ENCODE results near the gene EVX2.

The EVX2 gene

DNA sequence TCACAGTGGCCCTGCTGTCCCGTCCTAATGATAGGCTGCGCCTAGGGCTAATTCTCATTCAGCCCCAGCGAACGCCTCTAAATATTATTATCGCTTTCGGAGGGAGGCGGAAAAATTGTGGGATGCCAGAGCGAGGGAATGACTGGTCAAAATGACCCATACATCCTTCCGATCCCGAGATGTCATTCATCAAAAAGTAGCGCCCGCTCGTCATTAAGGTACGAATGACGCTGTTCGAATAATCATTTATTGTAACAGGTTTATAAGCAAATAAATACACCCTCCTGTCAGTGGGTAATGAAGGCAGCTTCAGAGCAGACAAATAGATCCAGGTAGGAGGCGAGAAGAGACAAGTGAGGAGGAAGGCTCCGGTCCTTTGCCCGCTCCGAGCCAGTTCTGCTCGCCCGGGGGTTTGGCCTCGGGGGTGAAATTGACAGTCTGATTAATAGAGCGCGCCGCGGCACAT is at the start of gene EVX2:
EVX2 (minus strand) TSS at position 167 of the 466 bp plus-strand sequence. CDS start 186 bp downstream, outside the sequence.
- DNase-seq: no peak

DNA sequence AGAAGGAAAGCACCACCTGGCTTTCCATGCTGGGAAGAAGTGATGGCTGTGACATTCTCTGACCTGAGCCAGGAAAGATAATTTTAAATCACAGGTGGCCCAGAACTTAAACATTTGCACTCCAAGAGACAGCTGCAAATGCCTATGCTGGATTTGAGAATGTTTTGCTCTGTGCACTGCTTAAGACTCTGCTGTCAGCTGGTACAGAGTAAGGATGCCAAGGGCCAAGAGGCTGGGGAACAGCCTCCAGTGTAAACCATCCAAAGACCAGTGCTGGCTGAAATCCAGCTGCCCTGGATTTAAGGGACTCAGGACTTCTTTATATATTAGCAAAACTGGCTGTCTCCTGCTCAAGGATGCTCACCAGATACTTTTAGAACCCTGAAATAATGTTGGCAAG is 49.6 kb upstream of the EVX2 start:
- DNase-seq: no peak

DNA sequence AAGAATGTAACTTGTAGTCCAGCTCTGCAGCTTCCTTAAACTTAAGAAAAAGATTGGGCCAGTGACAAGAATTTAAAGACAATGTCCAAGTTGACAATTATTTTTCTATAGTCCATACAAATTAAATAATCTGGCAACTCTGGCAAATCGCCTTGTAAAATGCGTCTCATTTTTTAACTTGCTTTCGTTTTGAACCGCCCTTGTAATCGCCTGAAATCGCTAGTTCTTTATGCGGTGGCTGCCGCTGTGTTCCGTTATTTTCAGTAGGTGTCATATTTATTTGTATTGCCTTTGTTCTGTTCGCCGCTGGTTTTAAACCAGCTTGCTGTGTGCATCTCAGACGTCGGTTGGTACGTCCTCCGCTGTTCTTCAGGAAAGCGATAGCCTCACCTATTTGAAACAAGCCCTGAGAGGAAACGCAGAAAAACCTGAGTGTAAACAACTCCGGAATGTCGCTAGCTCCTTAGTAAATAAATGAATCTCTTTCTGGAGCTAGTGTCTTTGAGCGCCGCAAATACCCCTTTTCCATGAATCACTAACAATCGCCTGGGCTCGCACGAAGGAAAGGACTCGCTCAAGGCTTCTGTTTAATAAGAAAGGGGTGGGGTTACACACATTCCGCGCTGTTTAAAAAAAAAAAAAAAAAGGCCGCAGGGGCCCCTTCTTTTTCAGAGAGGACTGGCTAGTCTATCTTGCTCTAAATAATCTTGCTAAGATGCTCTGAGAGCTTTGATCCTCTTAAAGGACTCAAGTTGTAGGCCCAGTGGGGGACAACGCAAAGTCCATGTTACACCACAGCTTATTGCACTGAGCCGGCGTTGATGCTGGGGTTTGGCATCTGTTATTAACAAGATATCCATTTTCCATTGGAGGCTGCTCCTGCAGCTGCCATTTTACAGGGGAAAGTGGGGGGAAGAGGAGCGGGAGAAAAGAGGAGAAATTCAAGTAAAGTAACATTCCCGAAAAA is 48.7 kb upstream of the EVX2 start:
- DNase-seq: peak; percentile 68

DNA sequence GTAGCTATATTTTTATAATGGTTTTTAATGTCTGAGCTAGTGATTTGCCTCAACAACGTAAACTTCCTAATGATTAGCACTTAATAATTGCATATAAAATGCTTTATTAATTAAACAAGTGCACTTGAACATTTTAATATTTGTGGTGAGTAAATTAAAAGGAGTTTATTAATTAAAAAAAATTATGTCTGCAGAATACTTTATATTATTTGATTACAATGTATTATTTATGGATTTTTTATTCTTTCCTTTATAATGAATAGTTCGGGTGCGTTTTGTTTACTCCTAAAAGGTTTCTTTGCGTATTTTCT is 48.0 kb upstream of the EVX2 start:
- no peak for DNase-seq

DNA sequence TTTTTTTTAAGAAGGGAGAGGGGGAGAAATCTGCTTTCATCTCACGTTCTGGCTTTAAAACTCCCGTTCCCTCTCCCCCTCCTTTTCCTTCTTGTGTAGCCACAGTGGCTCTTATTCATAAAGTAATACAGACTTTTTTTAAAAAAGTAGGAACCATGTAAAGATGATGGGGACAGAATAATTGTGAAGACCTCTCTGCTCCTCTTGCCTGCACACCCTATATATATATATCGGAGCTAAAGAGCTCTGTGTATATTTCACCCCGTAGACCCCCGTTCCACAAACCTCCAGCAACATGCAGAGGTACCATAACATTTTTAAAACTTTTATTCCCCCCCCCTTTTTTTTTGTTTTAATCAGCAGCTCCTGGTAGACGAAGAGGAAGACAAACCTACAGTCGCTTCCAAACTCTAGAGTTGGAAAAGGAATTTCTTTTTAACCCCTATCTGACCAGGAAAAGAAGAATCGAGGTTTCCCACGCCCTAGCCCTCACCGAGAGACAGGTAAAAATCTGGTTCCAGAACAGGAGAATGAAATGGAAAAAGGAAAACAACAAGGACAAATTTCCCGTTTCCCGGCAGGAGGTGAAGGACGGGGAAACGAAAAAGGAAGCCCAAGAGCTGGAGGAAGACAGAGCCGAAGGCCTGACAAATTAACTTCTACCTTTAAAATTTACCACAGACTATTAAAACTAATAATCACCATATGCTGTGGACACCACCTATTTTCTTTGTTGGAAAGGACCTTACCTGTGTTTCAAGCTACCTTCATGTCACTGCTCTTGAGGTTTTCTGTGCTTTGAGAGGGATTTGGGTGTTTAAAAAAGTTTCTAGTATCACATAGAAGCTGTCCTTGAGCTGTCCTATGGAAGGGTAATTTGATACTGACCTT is 47.4 kb upstream of the EVX2 start:
- DNase-seq: no peak

DNA sequence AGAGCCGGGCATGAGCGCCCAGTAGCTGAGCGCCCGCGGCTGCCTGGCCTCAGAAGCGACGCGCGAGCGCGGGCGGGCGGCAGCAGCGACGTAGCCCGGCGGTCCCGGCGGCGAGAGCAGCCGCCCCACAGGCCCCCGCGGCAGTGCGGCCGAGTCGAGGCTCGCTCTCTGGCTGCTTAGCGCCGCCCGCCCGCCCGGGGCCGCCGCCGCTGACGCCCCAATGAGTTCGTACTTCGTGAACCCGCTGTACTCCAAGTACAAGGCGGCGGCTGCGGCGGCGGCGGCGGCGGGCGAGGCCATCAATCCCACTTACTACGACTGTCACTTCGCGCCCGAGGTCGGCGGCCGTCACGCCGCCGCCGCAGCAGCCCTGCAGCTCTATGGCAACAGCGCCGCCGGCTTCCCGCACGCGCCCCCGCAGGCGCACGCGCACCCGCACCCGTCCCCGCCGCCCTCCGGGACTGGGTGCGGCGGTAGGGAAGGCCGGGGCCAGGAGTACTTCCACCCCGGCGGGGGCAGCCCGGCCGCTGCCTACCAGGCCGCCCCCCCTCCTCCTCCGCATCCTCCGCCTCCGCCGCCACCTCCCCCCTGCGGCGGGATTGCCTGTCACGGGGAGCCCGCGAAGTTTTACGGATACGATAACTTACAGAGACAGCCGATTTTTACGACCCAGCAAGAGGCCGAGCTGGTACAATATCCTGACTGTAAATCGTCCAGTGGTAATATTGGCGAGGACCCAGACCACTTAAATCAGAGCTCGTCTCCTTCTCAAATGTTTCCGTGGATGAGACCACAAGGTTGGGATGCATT is 46.6 kb upstream of the EVX2 start:
- DNase-seq: no peak

DNA sequence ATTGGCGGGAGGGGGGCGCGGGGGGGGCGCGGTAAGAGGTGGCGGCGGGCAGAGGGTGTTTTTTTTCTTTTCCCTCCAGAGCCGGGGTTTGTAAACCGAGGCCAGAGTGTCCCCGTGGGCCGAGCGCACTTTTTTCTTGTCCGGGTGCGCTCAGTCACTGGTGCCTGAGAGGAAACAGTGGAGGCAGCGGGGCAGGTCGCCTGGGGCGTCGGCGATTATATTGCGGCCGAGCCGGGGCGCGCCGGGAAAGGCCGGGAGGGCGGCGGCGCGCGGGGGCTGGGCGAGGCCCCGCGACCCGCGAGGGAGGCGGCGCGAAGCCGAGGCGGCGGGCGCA is 46.0 kb upstream of the EVX2 start:
- no peak for DNase-seq

DNA sequence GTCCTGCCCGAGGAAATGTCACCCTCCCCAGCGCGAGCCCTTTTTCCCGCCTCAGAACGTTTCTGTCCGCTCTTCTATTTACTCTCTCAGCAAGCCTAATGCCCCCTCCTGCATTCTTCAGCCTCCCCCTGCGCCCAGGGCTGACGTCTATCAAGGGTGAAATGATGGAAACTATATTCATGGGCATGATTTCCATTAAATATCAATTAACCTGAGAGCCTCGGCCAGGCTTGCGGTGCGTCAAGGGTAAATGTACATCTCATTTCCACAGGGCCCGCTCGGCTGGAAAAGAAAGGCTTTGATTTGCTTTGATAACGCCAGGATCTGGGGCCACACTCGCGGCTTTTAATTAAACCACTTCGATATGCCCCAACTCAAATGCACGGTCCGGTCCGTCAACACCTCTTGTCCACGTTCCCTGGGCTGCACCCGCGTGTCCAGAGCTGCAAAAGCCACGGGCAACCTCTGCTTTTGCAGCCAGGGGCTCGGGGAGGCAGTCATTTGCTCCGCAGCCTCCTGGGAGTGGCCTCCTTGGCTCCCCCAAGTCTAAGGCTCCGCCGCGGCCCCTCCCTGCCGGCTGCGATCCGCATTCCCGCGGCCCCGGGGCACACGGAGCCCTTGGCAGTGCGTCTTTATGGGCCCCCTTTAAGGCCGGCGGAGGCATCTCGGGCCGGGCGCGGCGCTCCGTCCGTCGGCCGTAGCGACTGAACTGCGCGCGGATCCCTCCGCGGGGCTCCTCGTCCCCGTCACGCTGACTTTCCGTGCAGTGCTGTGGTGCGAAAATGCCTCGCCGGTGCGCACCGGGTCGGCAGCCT is 45.4 kb upstream of the EVX2 start, which contains the start of gene HOXD8:
HOXD8 (plus strand) TSS at position 724 of the 815 bp plus-strand sequence. CDS start 662 bp downstream, outside the sequence.
- DNase-seq: no peak

DNA sequence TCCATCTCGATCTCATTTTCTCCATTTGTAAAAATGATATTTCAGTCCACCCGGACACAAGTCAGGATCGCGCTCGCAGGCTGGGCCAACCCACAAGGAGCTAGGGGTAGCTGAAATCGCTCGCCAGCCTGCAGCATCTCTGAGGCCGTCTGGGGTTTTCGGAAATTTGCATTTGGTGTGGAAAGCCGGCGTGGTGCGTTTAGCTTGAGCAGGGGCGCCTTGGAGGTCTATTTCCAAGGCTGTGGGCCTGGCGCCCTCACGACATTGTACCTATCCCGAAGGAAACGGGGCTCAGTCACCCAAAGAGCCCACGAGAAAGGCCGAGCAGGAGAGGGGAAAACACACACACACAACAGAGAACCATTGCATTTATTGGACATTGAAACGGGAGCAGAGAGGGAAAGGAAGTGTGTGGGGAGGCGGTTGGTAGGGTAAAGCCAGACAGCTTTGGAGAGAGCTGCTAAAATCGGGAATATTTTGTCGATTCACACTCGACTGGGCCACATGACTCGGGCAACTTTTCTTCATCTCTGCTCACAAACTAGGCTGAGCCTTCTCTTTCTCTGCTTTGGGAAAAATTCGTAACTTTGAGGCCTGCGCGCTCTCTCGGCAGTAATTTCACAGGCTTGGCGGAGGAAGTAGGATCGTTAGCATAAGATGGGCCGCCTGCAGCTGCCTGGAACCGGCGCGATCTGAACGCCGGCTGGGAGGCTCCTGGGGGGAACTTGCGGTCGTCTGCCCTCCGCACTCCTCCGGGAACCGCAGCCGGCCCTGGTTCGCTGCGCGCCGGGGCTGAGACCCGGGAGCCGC is 44.6 kb upstream of the EVX2 start:
- no peak for DNase-seq

DNA sequence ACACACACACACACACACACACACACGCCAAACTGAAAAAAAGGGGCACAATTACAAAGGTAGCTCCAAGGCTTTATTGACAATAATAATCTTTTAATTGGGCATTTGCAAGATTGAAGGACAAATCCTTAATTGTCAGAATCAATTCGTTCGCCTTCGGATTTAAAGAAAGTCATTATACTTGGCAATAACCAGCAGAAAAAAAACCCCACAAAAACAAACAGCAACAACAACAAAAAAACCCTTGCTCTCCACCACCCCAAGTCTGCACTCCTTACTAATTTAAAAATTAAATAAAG is 44.0 kb upstream of the EVX2 start:
- no peak for DNase-seq

DNA sequence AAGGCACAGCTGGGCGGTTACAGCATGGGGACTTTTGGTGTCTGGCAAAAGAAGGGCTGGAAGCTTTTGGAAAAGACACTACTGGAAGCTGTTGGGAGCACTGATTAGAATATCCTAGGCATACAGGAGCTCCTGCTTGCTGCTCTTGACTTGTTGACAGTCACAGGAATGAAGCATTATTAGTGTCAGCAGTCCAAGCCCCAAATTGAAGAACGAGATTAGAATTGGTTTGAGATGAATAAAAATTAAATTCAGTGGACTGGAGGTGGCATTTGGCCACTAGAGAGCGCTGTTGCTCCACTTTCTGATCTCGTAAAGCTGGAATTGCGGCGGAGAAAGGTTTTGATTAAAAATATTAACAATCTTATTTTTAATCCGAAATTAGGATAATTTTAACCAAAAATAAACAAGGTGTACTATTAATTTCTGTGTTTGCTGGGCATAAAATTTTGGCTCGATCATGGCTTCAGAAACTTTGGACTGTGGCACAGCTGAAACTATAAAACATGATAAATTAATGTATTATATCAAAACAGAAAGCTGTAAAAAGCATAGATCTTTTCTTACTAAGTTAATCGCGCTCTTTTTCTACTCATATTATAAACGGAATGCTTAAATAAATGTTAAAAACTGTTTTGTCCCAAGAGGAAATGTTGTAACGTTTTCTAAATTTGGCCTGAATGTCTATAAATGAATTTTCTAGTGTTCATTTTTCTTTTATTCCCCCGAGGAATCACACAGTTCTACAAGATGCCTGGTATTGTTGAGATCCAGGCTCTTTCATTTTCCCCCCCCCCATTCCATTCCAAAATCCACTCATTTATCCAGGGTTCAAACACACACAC is 43.4 kb upstream of the EVX2 start:
- DNase-seq: peak; percentile 79

DNA sequence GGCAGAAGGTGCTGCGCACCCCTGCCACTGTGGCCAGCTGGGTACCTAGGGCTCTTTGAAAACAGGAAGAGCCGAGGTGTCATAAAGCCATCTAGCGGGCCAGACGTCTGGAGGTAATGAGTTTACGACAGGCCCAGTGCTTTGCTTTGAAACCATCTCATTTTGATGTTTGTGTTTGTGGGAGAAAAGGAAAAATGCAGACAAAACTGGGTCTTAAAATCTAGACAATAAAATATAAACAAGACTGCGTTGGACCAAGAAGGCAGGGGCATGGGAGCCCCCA is 42.0 kb upstream of the EVX2 start:
- DNase-seq: no peak

DNA sequence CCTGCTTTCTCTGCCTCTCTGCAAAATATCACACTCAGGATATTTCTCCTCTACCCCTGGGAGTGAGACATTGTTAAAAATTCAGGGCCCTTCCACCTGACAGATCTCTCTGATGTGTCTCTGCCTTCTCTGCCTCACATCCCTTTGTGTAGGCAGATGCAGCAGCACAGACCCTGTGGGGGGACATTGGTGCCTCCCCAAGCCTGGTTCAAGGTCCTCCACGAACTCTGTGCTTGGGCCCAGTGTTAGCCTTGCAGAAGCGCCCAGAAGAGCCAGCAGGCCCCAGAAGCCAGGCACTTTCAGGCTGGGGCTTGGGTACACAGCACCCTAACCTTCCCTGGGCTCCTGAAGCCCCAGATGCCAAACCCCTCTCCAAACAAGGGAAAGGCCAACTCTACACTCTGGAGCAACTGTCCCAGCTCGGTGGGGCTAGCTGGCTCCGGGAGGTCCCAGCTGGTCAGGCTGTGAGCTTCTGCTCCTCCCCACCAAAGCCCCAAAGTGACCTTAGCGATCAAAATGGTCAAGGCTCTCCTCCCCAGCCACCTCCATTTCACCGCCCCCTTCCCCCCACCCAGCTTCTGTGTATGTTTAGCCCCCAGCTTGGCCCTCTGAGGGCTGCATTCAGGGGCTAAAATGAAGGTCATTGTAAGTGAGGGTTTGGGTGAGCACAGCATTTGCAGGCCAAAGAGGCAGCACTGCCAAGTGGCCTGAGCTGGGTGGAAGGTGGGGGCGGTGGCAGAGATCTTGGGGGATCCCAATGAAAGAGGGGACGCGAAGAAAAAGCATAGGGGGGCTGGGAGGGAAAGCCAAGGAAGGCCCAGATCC is 41.4 kb upstream of the EVX2 start:
- DNase-seq: no peak

DNA sequence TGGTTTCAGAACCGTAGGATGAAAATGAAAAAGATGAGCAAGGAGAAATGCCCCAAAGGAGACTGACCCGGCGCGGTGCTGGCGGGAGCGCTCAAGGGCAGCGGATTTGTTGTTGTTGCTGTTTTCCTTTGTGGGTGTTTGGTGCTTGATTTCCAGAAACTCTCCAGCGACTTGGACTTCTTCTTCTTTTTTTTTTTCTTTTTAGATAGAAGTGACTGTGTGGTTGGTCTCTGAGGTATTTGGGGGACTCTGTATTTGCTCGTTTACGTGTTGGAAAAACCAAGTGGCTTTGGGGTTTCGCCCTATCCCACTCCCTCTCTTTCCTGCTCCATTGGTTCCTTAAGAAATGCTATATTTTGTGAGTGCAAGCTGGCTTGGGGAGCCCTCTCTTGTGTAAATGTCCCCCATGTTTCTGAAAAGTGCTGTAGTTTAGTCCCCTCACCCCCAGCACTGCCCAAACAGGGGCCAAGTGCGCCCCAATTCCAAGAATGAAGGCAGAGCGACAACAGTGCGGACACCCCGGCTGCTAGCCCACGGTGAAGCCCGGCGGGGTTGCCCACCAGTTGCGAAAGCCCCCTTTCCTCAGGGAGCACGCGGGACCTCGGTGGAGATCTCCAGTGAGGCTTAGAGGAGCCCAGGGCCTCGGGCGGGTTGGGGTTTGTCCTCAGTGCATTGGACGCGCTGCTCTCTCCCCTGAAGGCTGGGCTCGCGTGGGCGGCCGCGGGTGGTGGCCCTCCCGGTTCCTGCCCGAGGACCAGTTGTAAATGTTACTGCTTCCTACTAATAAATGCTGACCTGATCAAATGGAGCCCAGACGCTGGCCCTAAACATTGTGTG is 40.6 kb upstream of the EVX2 start:
- no peak for DNase-seq

DNA sequence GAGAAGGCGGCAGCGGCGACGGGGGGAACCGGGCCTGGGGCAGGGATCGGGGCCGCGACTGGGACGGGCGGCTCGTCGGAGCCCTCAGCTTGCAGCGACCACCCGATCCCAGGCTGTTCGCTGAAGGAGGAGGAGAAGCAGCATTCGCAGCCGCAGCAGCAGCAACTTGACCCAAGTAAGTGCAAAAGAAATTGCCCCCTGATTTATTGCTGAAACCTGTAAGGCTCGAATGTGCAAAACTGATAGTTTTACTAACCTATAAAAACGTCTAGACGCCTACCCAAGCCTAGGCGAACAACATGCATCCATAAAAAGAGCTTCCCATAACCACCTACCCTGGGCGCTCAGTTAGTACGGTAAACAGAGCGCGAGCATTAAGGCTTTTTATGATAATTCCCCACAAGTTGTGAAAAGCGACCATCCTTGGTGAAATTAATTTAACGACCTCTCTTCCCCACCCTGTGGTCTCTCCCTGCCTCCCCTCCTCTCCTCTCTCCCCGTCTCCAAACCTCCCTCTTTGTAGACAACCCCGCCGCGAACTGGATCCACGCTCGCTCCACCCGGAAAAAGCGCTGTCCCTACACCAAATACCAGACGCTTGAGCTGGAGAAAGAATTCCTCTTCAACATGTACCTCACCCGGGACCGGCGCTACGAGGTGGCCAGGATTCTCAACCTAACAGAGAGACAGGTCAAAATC is 39.8 kb upstream of the EVX2 start:
- no peak for DNase-seq

DNA sequence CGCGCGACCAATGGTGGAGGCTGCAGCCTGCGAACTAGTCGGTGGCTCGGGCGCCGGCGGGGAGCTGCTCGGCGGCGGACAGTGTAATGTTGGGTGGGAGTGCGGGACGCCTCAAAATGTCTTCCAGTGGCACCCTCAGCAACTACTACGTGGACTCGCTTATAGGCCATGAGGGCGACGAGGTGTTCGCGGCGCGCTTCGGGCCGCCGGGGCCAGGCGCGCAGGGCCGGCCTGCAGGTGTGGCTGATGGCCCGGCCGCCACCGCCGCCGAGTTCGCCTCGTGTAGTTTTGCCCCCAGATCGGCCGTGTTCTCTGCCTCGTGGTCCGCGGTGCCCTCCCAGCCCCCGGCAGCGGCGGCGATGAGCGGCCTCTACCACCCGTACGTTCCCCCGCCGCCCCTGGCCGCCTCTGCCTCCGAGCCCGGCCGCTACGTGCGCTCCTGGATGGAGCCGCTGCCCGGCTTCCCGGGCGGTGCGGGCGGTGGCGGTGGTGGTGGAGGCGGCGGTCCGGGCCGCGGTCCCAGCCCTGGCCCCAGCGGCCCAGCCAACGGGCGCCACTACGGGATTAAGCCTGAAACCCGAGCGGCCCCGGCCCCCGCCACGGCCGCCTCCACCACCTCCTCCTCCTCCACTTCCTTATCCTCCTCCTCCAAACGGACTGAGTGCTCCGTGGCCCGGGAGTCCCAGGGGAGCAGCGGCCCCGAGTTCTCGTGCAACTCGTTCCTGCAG is 39.1 kb upstream of the EVX2 start, which contains the start of gene HOXD9:
HOXD9 (plus strand) TSS at position 37 of the 728 bp plus-strand sequence; CDS start at position 87, 50 bp downstream.
- no peak for DNase-seq

DNA sequence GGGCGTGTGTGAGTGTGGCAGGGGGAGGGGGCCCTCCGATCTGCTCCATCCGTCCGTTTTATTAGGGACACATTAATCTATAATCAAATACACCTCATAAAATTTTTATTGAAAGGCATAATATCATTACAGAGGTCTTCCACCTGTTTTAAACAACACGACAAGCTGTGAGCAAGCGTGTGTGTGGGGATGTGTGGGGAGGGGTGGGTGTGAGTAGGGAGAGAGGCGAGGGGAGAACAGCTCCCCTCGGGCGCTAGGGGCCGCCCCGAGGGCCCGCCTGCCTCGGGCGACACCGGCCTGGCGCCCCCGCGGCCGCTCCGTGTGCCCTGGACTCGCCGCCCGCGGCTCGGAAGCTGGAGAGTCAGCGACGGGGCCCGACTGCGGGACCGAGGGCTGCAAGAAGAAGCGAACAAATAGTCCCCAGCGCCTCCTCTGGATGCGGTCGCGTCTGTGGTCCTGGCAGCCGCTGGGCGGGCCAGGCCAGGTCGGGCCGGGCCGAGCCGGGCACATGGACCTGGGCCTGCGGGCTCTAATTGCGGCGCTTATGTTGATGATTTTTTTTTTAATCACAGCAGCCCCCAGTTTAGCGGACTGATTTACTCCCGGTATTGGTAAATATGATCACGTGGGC is 38.4 kb upstream of the EVX2 start:
- no peak for DNase-seq
